ENCODE measurements around the gene EFNA2.

DNA sequence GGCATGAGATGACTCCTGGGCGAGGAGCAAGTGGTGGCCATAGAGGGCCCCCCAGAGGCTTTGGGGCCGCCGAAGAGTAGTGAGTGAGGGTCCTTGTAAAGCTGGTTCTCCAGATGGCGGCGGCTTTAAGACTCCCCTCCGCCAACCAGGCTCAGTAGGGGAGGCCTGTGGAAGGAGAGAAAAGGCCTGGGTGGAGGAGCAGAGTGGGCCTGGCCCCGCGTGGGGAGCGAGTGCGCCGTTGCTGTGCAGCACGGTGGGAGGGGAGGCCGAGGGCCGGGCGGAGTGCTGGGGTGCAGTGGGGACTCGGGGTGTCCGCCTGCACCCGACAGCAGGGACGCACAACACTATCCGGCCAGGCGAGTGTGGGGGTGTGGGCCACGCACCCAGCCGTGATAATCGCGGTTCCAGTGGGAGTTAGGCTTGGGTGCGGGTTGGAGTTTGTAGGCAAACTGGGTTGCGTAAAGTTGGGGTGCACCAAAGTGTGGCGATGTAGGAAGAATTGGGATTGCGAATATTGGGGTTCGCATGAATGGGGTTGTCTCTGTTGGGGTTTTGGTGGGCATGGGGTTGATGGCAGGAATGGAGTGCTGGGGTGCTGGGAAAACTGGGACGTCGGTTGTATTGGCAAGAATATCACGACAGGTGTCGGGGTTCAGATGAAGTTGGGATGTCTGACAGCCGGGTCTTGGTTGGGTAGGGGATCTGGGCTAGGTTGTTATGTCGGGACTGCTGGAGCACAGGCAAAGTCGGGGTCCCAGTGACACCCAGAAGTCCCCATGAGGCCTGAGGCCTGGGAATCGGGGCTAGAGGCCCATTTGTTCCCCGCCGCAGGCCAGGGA is 17.2 kb upstream of the EFNA2 start:
- TF ChIP-seq JUNB (IDR thresholded peaks at IDR 0.05; ENCODE audit: unreplicated experiment): no peak
- TF ChIP-seq, protein P1, sequence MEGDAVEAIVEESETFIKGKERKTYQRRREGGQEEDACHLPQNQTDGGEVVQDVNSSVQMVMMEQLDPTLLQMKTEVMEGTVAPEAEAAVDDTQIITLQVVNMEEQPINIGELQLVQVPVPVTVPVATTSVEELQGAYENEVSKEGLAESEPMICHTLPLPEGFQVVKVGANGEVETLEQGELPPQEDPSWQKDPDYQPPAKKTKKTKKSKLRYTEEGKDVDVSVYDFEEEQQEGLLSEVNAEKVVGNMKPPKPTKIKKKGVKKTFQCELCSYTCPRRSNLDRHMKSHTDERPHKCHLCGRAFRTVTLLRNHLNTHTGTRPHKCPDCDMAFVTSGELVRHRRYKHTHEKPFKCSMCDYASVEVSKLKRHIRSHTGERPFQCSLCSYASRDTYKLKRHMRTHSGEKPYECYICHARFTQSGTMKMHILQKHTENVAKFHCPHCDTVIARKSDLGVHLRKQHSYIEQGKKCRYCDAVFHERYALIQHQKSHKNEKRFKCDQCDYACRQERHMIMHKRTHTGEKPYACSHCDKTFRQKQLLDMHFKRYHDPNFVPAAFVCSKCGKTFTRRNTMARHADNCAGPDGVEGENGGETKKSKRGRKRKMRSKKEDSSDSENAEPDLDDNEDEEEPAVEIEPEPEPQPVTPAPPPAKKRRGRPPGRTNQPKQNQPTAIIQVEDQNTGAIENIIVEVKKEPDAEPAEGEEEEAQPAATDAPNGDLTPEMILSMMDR (conservative IDR thresholded peaks at IDR 0.05; ENCODE audit: low read depth in 2 of 2): no peak
- no peak for TF ChIP-seq POLR2AphosphoS5 (IDR thresholded peaks at IDR 0.05; ENCODE audit: low read depth)
- no peak for TF ChIP-seq EZH2 (IDR thresholded peaks at IDR 0.05; ENCODE audit: low read depth, unreplicated experiment)
- no peak for TF ChIP-seq CREB1 (CRISPR knock-in tag; IDR thresholded peaks at IDR 0.05; ENCODE audit: low read depth)
- TF ChIP-seq, protein P2, sequence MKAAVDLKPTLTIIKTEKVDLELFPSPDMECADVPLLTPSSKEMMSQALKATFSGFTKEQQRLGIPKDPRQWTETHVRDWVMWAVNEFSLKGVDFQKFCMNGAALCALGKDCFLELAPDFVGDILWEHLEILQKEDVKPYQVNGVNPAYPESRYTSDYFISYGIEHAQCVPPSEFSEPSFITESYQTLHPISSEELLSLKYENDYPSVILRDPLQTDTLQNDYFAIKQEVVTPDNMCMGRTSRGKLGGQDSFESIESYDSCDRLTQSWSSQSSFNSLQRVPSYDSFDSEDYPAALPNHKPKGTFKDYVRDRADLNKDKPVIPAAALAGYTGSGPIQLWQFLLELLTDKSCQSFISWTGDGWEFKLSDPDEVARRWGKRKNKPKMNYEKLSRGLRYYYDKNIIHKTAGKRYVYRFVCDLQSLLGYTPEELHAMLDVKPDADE (IDR thresholded peaks at IDR 0.05): no peak
- TF ChIP-seq, protein P3, sequence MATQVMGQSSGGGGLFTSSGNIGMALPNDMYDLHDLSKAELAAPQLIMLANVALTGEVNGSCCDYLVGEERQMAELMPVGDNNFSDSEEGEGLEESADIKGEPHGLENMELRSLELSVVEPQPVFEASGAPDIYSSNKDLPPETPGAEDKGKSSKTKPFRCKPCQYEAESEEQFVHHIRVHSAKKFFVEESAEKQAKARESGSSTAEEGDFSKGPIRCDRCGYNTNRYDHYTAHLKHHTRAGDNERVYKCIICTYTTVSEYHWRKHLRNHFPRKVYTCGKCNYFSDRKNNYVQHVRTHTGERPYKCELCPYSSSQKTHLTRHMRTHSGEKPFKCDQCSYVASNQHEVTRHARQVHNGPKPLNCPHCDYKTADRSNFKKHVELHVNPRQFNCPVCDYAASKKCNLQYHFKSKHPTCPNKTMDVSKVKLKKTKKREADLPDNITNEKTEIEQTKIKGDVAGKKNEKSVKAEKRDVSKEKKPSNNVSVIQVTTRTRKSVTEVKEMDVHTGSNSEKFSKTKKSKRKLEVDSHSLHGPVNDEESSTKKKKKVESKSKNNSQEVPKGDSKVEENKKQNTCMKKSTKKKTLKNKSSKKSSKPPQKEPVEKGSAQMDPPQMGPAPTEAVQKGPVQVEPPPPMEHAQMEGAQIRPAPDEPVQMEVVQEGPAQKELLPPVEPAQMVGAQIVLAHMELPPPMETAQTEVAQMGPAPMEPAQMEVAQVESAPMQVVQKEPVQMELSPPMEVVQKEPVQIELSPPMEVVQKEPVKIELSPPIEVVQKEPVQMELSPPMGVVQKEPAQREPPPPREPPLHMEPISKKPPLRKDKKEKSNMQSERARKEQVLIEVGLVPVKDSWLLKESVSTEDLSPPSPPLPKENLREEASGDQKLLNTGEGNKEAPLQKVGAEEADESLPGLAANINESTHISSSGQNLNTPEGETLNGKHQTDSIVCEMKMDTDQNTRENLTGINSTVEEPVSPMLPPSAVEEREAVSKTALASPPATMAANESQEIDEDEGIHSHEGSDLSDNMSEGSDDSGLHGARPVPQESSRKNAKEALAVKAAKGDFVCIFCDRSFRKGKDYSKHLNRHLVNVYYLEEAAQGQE (IDR thresholded peaks at IDR 0.05; ENCODE audit: unreplicated experiment): no peak
- TF ChIP-seq EZH2phosphoT487 (IDR thresholded peaks at IDR 0.05; ENCODE audit: unreplicated experiment): no peak

Data from GM23338 (cell line).